Stomach smooth muscle (tissue), 2 donors: ENCODE measurements around the gene DZIP3.
A peak's percentile ranks its signal among the peaks of the same experiment; 100 is the strongest.

Experiments
- H3K27ac ChIP-seq: one replicate; pipeline ENCODE4 v1.7.0; 2013; ENCODE audit warnings: mild to moderate bottlenecking, low read length, inconsistent platforms
- H3K27me3 ChIP-seq, 2 donors: one replicate each; pipeline ENCODE4 v1.7.0; 2013; ENCODE audit warnings: low read length in 2 of 2; ENCODE audit not compliant: insufficient read depth in 2 of 2, control insufficient read depth in 1 of 2
- H3K36me3 ChIP-seq, 2 donors: one replicate each; pipeline ENCODE4 v1.7.0; 2013; ENCODE audit warnings: low read length in 2 of 2; ENCODE audit not compliant: control insufficient read depth in 2 of 2, insufficient read depth in 2 of 2
- H3K4me1 ChIP-seq: one replicate; pipeline ENCODE4 v1.7.0; 2013; ENCODE audit warnings: low read length; ENCODE audit not compliant: control insufficient read depth, insufficient read depth
- H3K4me3 ChIP-seq, 2 donors: one replicate each; pipeline ENCODE4 v1.7.0; 2013; ENCODE audit warnings: low read length in 2 of 2
- H3K9ac ChIP-seq, 2 donors: one replicate each; pipeline ENCODE4 v1.7.0; 2013; ENCODE audit warnings: low read length in 2 of 2, mild to moderate bottlenecking in 1 of 2
- H3K9me3 ChIP-seq, 2 donors: one replicate each; pipeline ENCODE4 v1.7.0; 2013; ENCODE audit warnings: low read length in 2 of 2; ENCODE audit not compliant: control insufficient read depth in 2 of 2
- donor health status: healthy.
- donor health status: Pancreatic carcinoma.

DZIP3 gene, protein sequence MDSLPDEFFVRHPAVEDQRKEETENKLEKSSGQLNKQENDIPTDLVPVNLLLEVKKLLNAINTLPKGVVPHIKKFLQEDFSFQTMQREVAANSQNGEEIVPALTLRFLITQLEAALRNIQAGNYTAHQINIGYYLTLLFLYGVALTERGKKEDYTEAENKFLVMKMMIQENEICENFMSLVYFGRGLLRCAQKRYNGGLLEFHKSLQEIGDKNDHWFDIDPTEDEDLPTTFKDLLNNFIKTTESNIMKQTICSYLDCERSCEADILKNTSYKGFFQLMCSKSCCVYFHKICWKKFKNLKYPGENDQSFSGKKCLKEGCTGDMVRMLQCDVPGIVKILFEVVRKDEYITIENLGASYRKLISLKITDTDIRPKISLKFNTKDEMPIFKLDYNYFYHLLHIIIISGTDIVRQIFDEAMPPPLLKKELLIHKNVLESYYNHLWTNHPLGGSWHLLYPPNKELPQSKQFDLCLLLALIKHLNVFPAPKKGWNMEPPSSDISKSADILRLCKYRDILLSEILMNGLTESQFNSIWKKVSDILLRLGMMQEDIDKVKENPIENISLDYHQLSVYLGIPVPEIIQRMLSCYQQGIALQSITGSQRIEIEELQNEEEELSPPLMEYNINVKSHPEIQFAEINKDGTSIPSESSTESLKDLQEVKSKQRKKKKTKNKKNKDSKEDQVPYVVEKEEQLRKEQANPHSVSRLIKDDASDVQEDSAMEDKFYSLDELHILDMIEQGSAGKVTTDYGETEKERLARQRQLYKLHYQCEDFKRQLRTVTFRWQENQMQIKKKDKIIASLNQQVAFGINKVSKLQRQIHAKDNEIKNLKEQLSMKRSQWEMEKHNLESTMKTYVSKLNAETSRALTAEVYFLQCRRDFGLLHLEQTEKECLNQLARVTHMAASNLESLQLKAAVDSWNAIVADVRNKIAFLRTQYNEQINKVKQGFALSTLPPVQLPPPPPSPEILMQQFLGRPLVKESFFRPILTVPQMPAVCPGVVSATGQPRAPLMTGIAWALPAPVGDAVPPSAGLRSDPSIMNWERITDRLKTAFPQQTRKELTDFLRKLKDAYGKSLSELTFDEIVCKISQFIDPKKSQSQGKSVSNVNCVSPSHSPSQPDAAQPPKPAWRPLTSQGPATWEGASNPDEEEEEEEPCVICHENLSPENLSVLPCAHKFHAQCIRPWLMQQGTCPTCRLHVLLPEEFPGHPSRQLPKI

GRCh38 chr3:108589081-108589997, at the start of gene DZIP3, which contains the start of gene CIP2A:
TSS of gene DZIP3 (plus strand) at chr3:108589722. CDS start at chr3:108605407, 15,685 bp downstream.
TSS of gene CIP2A (minus strand) at chr3:108589438. CDS start at chr3:108589375, 63 bp downstream.
- Histone ChIP-seq H3K27ac (peak within 1 kb of the TSS; percentile 79), H3K9me3 (no peaks in the 10 kb centered on the region), H3K9ac (peak within 1 kb of the TSS; percentile 93 to 96), H3K4me3 (peak within 1 kb of the TSS; percentile 78 to 89), H3K36me3 (no peaks in the 10 kb centered on the region), H3K27me3 (no peaks in the 10 kb centered on the region), H3K4me1 (peaks cover 4% of the 10 kb centered on the region)

DNA sequence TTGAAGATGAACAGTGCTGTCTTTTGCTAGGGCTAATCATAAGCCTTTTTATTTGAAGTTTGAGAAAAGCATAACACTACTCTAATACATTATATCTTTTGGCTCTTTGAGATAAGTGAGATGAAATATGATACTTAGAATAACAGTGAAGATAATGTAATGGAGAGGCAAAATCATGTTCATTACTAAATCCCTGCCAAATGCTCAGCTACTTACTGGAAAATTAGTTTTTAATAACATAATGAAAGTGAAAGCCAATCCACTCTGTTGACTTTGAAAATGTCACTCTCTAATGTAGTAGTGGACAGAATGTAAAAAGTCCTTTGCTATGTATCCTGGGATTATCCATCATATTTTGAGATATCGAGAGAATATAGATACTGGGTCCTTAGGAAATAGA, 43.3 kb upstream of the DZIP3 start:
- no peak overlapping the region for H3K9ac ChIP-seq
- H3K27me3 ChIP-seq = no peaks in the 10 kb centered on the region
- no peaks in the 10 kb centered on the region for H3K36me3 ChIP-seq
- no peaks in the 10 kb centered on the region for H3K4me1 ChIP-seq
- H3K4me3 ChIP-seq = peak overlapping the region; percentile 47 to 52
- no peaks in the 10 kb centered on the region for H3K9me3 ChIP-seq
- H3K27ac ChIP-seq = no peak overlapping the region

GRCh38 chr3:108546692-108547091, 42.8 kb upstream of the DZIP3 start:
- no peaks in the 10 kb centered on the region for H3K9me3 ChIP-seq

GRCh38 chr3:108548304-108548703, 41.2 kb upstream of the DZIP3 start:
- no peaks in the 10 kb centered on the region for H3K36me3 ChIP-seq
- no peaks in the 10 kb centered on the region for H3K9me3 ChIP-seq
- no peaks in the 10 kb centered on the region for H3K27me3 ChIP-seq
- no peak overlapping the region for H3K27ac ChIP-seq
- H3K4me3 ChIP-seq = no peak overlapping the region
- no peaks in the 10 kb centered on the region for H3K4me1 ChIP-seq
- H3K9ac ChIP-seq = no peak overlapping the region

More at GRCh38 chr3:108546692-108547091, 42.8 kb upstream of the DZIP3 start:
- Histone ChIP-seq H3K27ac (no peak overlapping the region), H3K9ac (no peak overlapping the region), H3K27me3 (no peaks in the 10 kb centered on the region), H3K4me3 (peak overlapping the region; percentile 47 to 52), H3K4me1 (no peaks in the 10 kb centered on the region), H3K36me3 (no peaks in the 10 kb centered on the region)

GRCh38 chr3:108548886-108549285, 40.6 kb upstream of the DZIP3 start:
- no peaks in the 10 kb centered on the region for H3K27me3 ChIP-seq
- no peak overlapping the region for H3K4me3 ChIP-seq
- no peak overlapping the region for H3K27ac ChIP-seq
- H3K9me3 ChIP-seq = no peaks in the 10 kb centered on the region
- no peaks in the 10 kb centered on the region for H3K4me1 ChIP-seq
- H3K36me3 ChIP-seq = no peaks in the 10 kb centered on the region
- no peak overlapping the region for H3K9ac ChIP-seq

- H3K36me3 ChIP-seq = no peaks in the 10 kb centered on the region
- H3K4me3 ChIP-seq = peak overlapping the region in 1 of 2 donors; percentile 5
- no peak overlapping the region for H3K9ac ChIP-seq
- H3K4me1 ChIP-seq = no peaks in the 10 kb centered on the region
- H3K27ac ChIP-seq = no peak overlapping the region
- H3K27me3 ChIP-seq = no peaks in the 10 kb centered on the region
- H3K9me3 ChIP-seq = no peaks in the 10 kb centered on the region
These were observed 37.0 kb upstream of the DZIP3 start for GRCh38 chr3:108552267-108553159.

DNA sequence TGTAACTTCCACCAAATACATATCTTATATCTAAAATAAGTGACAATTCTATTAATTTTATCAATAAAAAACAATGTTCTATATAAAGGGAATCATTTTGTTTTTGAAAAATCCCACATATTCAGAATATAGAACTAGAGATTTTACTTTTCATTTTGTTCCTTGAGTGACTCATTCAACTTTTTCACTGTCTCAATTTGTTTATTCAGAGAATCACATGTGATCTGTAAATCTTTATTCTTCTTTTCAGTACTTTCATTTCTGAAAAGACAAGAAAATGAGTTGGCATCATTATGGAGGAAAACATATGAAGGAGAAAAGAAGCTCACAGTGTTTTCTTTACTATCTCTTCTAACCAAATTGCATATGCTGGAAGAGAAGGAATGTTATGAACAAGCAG, 35.3 kb upstream of the DZIP3 start:
- no peak overlapping the region for H3K4me3 ChIP-seq
- no peaks in the 10 kb centered on the region for H3K9me3 ChIP-seq
- H3K36me3 ChIP-seq = no peaks in the 10 kb centered on the region
- no peak overlapping the region for H3K9ac ChIP-seq
- no peak overlapping the region for H3K27ac ChIP-seq
- no peaks in the 10 kb centered on the region for H3K4me1 ChIP-seq
- no peaks in the 10 kb centered on the region for H3K27me3 ChIP-seq

- Histone ChIP-seq H3K4me1 (no peaks in the 10 kb centered on the region), H3K27me3 (no peaks in the 10 kb centered on the region), H3K36me3 (no peaks in the 10 kb centered on the region), H3K9me3 (no peaks in the 10 kb centered on the region), H3K27ac (no peak overlapping the region), H3K4me3 (no peak overlapping the region), H3K9ac (no peak overlapping the region)
These were observed 34.5 kb upstream of the DZIP3 start for GRCh38 chr3:108554913-108555571.
